ACC112 (cell line): ENCODE results near the gene NIPBL.
A peak's percentile ranks its signal among the peaks of the same experiment; 100 is the strongest.
"Not testable (repeated sequence)": the region's sequence is repeated elsewhere in the genome, so short reads cannot be mapped to it uniquely, and the experiment has no call there.

ENCODE experiments used
- H2AFZ ChIP-seq: fragments of 200-600 bp; sonication (generic); one replicate; pipeline ENCODE4 v1.6.0; 2017; ENCODE audit warnings: antibody characterized with exemption, low read length; ENCODE audit not compliant: unreplicated experiment
- H3K27ac ChIP-seq: fragments of 200-600 bp; sonication (generic); 2 replicates; pipeline ENCODE4 v1.5.1; 2014; ENCODE audit warnings: low read depth, mild to moderate bottlenecking, antibody characterized with exemption, low read length, moderate library complexity
- H3K27me3 ChIP-seq: fragments of 200-600 bp; sonication (generic); 2 replicates; pipeline ENCODE4 v1.6.1; 2014; ENCODE audit warnings: mild to moderate bottlenecking, antibody characterized with exemption, low read length, moderate library complexity, mixed read lengths; ENCODE audit not compliant: insufficient read depth
- H3K36me3 ChIP-seq: fragments of 200-600 bp; sonication (generic); 2 replicates; pipeline ENCODE4 v1.6.1; 2016; ENCODE audit warnings: mild to moderate bottlenecking, antibody characterized with exemption, low read length, moderate library complexity, mixed read lengths; ENCODE audit not compliant: insufficient read depth
- H3K4me1 ChIP-seq: fragments of 200-600 bp; sonication (generic); one replicate; pipeline ENCODE4 v1.6.1; 2016; ENCODE audit warnings: low read length, mixed read lengths; ENCODE audit not compliant: insufficient read depth, unreplicated experiment, control insufficient read depth
- H3K4me3 ChIP-seq: fragments of 200-600 bp; sonication (generic); 2 replicates; pipeline ENCODE4 v1.5.1; 2014; ENCODE audit warnings: mild to moderate bottlenecking, low read depth, low read length
- H3K79me2 ChIP-seq: fragments of 200-600 bp; sonication (generic); one replicate; pipeline ENCODE4 v1.6.0; 2016; ENCODE audit warnings: low read length; ENCODE audit not compliant: control insufficient read depth, unreplicated experiment, insufficient read depth

The NIPBL gene

GRCh38 chr5:37055383-37055990 lies 178.9 kb downstream of the NIPBL start:
- H2AFZ ChIP-seq, result no peak overlapping the region
- no peak overlapping the region for H3K27ac ChIP-seq
- H3K4me1 ChIP-seq, result no peaks in the 10 kb centered on the region
- H3K36me3 ChIP-seq, result peaks cover 25% of the 10 kb centered on the region
- no peaks in the 10 kb centered on the region for H3K79me2 ChIP-seq
- H3K27me3 ChIP-seq, result no peaks in the 10 kb centered on the region
- H3K4me3 ChIP-seq, result no peak overlapping the region

- H3K4me3 ChIP-seq, result no peak overlapping the region
- no peaks in the 10 kb centered on the region for H3K27me3 ChIP-seq
- H2AFZ ChIP-seq, result no peak overlapping the region
- H3K79me2 ChIP-seq, result no peaks in the 10 kb centered on the region
- H3K4me1 ChIP-seq, result no peaks in the 10 kb centered on the region
- H3K36me3 ChIP-seq, result peaks cover 22% of the 10 kb centered on the region
- H3K27ac ChIP-seq, result no peak overlapping the region
These were observed 180.2 kb downstream of the NIPBL start for GRCh38 chr5:37056762-37057161.

- H3K4me3 ChIP-seq, result no peak overlapping the region
- no peaks in the 10 kb centered on the region for H3K79me2 ChIP-seq
- no peaks in the 10 kb centered on the region for H3K4me1 ChIP-seq
- H3K36me3 ChIP-seq, result peaks cover 28% of the 10 kb centered on the region
- H3K27me3 ChIP-seq, result no peaks in the 10 kb centered on the region
- no peak overlapping the region for H3K27ac ChIP-seq
- no peak overlapping the region for H2AFZ ChIP-seq
These were observed 183.5 kb downstream of the NIPBL start for GRCh38 chr5:37060030-37060429.

- Histone ChIP-seq H3K4me1 (no peaks in the 10 kb centered on the region), H3K79me2 (no peaks in the 10 kb centered on the region), H3K27ac (no peak overlapping the region), H3K27me3 (no peaks in the 10 kb centered on the region), H2AFZ (no peak overlapping the region), H3K36me3 (peaks cover 15% of the 10 kb centered on the region), H3K4me3 (no peak overlapping the region)
These were observed 187.2 kb downstream of the NIPBL start for GRCh38 chr5:37063739-37064138.

DNA sequence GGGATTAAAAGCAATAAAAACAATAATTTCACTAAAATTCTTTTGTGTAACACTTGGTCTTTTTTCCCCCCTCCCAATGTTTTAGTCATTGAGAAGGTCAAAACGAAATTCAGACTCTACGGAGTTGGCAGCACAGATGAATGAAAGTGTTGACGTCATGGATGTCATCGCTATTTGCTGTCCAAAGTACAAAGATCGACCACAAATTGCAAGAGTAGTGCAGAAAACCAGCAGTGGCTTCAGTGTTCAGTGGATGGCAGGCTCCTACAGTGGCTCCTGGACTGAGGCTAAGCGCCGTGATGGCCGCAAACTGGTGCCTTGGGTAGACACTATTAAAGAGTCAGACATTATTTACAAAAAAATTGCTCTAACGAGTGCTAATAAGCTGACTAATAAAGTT lies 187.9 kb downstream of the NIPBL start:
- Histone ChIP-seq H3K4me1 (no peaks in the 10 kb centered on the region), H3K4me3 (no peak overlapping the region), H3K27ac (no peak overlapping the region), H3K79me2 (no peaks in the 10 kb centered on the region), H3K36me3 (peaks cover 15% of the 10 kb centered on the region), H2AFZ (no peak overlapping the region), H3K27me3 (no peaks in the 10 kb centered on the region)

DNA sequence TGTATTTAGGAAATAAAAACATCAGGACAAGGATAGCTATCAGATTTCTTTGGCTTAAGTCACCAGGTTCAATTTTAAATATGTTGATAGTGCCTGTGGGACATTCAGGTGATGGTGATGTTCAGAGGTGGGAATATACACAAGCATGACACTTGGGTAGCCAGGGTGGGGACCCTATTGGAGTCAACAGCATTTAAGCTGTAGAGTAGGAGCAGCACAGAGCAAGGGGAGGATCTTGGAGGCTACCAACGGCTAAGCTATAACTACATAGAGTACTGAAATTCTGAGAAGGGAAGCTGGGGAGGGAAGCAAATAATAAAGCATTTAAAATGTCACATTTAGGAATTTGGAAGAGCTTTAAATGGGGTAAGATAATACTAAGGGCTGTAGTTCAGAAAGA lies 194.9 kb downstream of the NIPBL start:
- H3K27ac ChIP-seq, result peak overlapping the region; percentile 59
- H2AFZ ChIP-seq, result no peak overlapping the region
- H3K27me3 ChIP-seq, result no peaks in the 10 kb centered on the region
- peaks cover 22% of the 10 kb centered on the region for H3K4me1 ChIP-seq
- no peak overlapping the region for H3K4me3 ChIP-seq
- no peaks in the 10 kb centered on the region for H3K36me3 ChIP-seq
- H3K79me2 ChIP-seq, result no peaks in the 10 kb centered on the region

GRCh38 chr5:37071901-37072581 lies 195.5 kb downstream of the NIPBL start:
- H3K27ac ChIP-seq, result peak overlapping the region; percentile 59
- no peaks in the 10 kb centered on the region for H3K79me2 ChIP-seq
- no peaks in the 10 kb centered on the region for H3K27me3 ChIP-seq
- H3K4me3 ChIP-seq, result 0 out of 2 replicates have a peak overlapping the region, but pooled peaks have one; percentile 4
- no peaks in the 10 kb centered on the region for H3K36me3 ChIP-seq
- H3K4me1 ChIP-seq, result peaks cover 22% of the 10 kb centered on the region
- no peak overlapping the region for H2AFZ ChIP-seq

DNA sequence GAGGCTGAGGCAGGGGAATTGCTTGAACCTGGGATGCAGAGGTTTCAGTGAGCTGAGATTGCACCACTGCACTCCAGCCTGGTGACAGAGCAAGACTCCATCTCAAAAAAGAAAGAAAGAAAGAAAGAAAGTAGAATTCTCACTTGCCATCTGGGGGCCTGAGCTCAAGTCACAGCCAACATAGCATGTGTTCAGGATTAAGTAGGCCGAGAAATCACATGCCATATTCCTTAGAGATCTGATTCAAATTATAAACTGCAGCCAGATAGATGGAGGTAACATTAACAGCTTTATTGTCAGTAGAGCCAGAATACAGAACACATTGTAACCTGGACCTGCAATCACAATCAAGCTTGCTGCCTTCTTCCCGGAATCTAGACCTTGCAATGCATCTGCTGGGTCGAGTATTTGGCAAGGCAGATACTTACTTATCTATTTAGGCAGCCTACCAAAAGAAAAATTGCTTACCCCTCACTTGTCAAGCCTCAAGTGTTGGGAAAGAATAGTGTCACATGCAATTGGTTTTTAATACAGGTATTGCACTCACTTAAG lies 198.9 kb downstream of the NIPBL start:
- Histone ChIP-seq H3K27me3 (no peaks in the 10 kb centered on the region), H3K4me3 (no peak overlapping the region), H3K27ac (no peak overlapping the region), H3K4me1 (peaks cover 22% of the 10 kb centered on the region), H3K79me2 (no peaks in the 10 kb centered on the region), H3K36me3 (peaks cover 9% of the 10 kb centered on the region; the same call in 1 of the 2 replicates), H2AFZ (no peak overlapping the region)

GRCh38 chr5:37077146-37077545 lies 200.6 kb downstream of the NIPBL start:
- Histone ChIP-seq H3K4me3 (no peak overlapping the region), H2AFZ (no peak overlapping the region), H3K27me3 (no peaks in the 10 kb centered on the region), H3K36me3 (peaks cover 9% of the 10 kb centered on the region; the same call in 1 of the 2 replicates), H3K4me1 (peaks cover 12% of the 10 kb centered on the region), H3K79me2 (no peaks in the 10 kb centered on the region), H3K27ac (no peak overlapping the region)

GRCh38 chr5:37080697-37081096 lies 204.1 kb downstream of the NIPBL start:
- Histone ChIP-seq H3K4me1 (no peaks in the 10 kb centered on the region), H2AFZ (no peak overlapping the region), H3K27ac (no peak overlapping the region), H3K4me3 (no peak overlapping the region), H3K79me2 (no peaks in the 10 kb centered on the region), H3K27me3 (no peaks in the 10 kb centered on the region), H3K36me3 (peaks cover 9% of the 10 kb centered on the region; the same call in 1 of the 2 replicates)

- H3K27me3 ChIP-seq, H2AFZ ChIP-seq, H3K4me3 ChIP-seq, H3K79me2 ChIP-seq, H3K27ac ChIP-seq, H3K4me1 ChIP-seq, H3K36me3 ChIP-seq: not testable (repeated sequence)
These were observed 206.4 kb downstream of the NIPBL start for GRCh38 chr5:37082977-37083376.
